ENCODE results near the gene FOXC2.

The FOXC2 gene

GRCh38 chr16:86558355-86559193 is 8.1 kb upstream of the FOXC2 start:
- DNase-seq = no peak

GRCh38 chr16:86559802-86560305 is 6.8 kb upstream of the FOXC2 start:
- no peak for DNase-seq

DNA sequence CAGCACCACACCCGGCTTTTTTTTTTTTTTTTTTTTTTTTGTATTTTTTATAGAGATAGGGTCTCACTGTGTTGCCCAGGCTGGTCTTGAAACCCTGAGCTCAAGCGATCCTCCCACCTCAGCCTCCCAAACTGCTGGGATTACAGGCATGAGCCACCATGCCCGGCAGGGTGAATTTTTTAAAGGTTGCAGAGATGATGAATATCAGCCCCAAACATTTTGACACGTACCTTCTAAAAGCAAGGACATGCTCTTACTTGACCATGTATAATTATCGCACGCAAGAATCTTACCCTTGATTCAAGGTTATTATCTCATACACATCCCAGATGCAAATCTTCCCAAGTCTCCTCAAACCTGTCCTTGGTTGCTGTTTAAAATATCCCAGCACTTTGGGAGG is 4.3 kb upstream of the FOXC2 start:
- DNase-seq = no peak

DNA sequence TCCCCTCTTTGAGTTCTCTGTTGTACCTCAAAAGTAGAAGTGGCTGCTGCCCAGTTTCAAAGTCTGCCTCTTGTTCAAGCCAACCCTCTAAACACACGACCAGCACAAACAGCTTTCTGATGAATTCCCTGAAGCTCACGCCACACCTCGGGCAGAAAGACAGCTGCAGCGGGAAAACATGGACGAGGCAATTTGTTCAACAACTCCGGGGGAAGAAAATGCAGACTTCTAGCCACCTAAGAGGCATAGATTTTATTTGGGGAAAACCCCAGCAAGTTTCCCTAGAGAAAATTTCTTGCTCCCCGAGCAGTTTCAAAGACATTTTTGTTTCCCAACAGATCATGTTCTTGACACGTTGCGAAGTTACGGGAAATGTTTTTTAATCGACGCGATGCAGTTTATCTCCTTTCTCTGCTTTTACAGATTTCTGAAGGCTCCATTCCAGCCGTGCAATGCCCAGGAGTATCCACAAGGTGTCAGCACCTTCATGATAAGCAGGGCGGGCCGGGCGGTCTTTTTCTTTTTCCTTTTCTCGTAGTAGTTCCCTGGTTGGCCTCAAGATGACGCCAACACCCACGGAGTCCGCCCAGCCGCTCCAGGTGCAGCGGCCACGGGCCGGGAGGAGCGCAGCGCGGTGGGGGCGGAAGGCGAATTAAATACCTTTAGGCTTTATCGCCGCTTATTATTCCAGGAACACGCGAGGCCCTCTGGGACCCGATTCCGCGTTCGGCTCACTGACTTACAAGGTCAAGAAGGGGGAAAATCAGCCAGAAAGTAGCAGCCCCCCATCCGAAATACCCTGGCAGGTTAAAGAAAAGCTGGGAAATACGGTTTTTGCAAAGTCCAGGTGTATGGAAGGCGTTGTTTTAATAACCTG is 2.9 kb upstream of the FOXC2 start:
- peak; percentile 61 for DNase-seq

GRCh38 chr16:86565181-86565631 is 1.4 kb upstream of the FOXC2 start:
- DNase-seq = no peak

GRCh38 chr16:86565644-86566511 is 751 bp upstream of the FOXC2 start:
- no peak for DNase-seq

DNA sequence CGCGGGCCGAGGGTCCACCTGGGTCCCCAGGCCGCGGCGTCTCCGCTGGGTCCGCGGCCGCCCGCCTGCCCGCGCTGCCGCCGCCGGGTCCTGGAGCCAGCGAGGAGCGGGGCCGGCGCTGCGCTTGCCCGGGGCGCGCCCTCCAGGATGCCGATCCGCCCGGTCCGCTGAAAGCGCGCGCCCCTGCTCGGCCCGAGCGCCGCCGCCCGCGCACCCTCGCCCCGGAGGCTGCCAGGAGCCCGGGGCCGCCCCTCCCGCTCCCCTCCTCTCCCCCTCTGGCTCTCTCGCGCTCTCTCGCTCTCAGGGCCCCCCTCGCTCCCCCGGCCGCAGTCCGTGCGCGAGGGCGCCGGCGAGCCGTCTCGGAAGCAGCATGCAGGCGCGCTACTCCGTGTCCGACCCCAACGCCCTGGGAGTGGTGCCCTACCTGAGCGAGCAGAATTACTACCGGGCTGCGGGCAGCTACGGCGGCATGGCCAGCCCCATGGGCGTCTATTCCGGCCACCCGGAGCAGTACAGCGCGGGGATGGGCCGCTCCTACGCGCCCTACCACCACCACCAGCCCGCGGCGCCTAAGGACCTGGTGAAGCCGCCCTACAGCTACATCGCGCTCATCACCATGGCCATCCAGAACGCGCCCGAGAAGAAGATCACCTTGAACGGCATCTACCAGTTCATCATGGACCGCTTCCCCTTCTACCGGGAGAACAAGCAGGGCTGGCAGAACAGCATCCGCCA is 504 bp downstream of the FOXC2 start:
- peak; percentile 9 for DNase-seq

- no peak for DNase-seq
Observed at GRCh38 chr16:86567701-86568581, 1.3 kb downstream of the FOXC2 start.

GRCh38 chr16:86568677-86569623 is 2.3 kb downstream of the FOXC2 start:
- DNase-seq = no peak

DNA sequence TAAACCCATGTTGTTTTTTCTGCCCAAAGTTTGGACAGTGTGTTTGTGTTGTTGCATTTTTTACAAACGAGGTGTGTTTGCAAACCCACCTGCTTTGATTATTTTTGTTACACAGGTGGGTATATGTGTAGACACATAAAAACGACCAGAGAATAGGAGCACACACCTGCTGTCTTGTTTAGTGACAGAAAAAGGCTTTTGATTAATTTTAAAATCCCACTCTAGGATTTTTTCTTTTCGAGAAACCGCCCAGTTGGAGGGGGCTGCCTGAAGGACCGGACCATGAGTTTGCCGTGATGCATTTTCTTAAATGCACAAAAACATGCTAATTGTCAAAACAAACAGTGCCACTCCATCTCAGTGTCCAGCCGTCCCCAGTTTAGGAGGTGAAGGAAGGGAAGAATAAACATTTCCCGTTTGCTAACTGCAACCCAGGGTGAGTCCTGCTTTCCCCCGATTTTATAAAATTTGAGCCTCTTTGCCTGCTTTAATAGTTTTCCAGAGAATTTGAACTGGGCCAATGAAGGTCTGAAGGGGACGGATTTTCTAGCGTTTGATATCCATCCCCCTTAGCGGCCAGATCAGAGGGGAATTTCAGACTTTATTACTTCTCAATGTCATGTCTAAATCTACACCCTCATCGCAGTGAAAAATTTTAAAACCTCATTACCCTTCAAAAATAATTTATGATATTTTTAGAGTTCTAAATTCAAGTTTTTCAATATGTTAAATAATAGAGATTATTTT is 3.2 kb downstream of the FOXC2 start:
- DNase-seq = no peak

- no peak for DNase-seq
Observed at GRCh38 chr16:86570558-86571529, 4.2 kb downstream of the FOXC2 start.

GRCh38 chr16:86571530-86571915 is 4.9 kb downstream of the FOXC2 start:
- DNase-seq = no peak

GRCh38 chr16:86572041-86572521 is 5.5 kb downstream of the FOXC2 start:
- no peak for DNase-seq

GRCh38 chr16:86572606-86573005 is 6.0 kb downstream of the FOXC2 start:
- no peak for DNase-seq

DNA sequence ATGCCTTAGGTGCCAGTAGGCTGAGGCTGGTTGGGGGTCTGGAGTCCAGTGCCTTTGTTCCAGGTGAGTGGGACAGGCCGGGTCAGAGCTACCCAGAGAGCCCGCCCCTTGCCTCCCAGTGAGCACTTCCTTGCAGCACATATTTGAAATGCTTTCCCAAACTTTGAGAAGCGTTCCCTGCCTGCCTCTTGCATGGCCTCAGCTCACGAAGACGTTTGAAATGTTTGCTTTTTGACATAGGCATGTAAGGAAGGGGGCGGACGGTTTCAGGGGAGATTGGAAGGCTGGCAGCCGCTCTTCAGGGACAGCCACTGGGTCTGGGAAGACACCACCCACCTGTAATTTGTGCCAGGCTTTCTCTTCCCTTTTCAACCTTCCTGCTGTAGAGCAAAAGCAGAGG is 6.6 kb downstream of the FOXC2 start:
- DNase-seq = no peak

GRCh38 chr16:86573646-86574508 is 7.2 kb downstream of the FOXC2 start:
- no peak for DNase-seq

DNA sequence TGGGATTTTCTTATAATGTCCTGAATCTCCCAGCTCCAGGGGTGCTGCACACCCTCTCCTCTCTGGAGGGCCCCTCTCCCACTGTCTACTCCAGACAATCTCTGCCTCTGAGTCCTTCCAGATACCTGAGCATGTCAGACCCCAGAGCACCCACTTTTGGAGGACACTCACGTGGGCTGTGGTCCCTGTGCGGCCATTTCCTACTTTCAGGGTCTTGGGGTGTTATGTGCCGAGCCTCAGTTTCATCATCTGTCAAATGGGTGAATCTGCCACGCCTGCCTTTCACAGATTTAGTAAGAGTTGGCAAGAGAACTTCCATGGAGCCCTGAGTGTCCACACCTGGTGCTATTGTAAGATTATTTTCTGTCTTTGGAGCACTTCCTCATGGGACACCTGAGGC is 8.0 kb downstream of the FOXC2 start:
- no peak for DNase-seq

Measured in NCI-H1105 treated with DMSO at 0.1 percent for 48 hours (cell line).